ENCODE measurements around the gene STAT6.

GRCh38 chr12:57087691-57088353, 23.3 kb downstream of the STAT6 start:
- TF ChIP-seq, protein P1, sequence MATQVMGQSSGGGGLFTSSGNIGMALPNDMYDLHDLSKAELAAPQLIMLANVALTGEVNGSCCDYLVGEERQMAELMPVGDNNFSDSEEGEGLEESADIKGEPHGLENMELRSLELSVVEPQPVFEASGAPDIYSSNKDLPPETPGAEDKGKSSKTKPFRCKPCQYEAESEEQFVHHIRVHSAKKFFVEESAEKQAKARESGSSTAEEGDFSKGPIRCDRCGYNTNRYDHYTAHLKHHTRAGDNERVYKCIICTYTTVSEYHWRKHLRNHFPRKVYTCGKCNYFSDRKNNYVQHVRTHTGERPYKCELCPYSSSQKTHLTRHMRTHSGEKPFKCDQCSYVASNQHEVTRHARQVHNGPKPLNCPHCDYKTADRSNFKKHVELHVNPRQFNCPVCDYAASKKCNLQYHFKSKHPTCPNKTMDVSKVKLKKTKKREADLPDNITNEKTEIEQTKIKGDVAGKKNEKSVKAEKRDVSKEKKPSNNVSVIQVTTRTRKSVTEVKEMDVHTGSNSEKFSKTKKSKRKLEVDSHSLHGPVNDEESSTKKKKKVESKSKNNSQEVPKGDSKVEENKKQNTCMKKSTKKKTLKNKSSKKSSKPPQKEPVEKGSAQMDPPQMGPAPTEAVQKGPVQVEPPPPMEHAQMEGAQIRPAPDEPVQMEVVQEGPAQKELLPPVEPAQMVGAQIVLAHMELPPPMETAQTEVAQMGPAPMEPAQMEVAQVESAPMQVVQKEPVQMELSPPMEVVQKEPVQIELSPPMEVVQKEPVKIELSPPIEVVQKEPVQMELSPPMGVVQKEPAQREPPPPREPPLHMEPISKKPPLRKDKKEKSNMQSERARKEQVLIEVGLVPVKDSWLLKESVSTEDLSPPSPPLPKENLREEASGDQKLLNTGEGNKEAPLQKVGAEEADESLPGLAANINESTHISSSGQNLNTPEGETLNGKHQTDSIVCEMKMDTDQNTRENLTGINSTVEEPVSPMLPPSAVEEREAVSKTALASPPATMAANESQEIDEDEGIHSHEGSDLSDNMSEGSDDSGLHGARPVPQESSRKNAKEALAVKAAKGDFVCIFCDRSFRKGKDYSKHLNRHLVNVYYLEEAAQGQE (IDR thresholded peaks at IDR 0.05; ENCODE audit: low read depth, low read length), result no peak
- no peak for TF ChIP-seq SP1 (IDR thresholded peaks at IDR 0.05; ENCODE audit: low read depth, low read length)
- TF ChIP-seq ETV6 (conservative IDR thresholded peaks at IDR 0.05 in 1 of 2, IDR thresholded peaks at IDR 0.05 in 1 of 2; ENCODE audit: borderline replicate concordance in 1 of 2, low read depth in 1 of 2), result no peak; a peak in 1 of 4 replicates
- TF ChIP-seq, protein P2, sequence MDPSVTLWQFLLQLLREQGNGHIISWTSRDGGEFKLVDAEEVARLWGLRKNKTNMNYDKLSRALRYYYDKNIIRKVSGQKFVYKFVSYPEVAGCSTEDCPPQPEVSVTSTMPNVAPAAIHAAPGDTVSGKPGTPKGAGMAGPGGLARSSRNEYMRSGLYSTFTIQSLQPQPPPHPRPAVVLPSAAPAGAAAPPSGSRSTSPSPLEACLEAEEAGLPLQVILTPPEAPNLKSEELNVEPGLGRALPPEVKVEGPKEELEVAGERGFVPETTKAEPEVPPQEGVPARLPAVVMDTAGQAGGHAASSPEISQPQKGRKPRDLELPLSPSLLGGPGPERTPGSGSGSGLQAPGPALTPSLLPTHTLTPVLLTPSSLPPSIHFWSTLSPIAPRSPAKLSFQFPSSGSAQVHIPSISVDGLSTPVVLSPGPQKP (IDR thresholded peaks at IDR 0.05; ENCODE audit: low read depth, low read length), result no peak
- TF ChIP-seq SMC3 (IDR thresholded peaks at IDR 0.05; ENCODE audit: borderline replicate concordance, low read length), result no peak
- TF ChIP-seq, protein P3, sequence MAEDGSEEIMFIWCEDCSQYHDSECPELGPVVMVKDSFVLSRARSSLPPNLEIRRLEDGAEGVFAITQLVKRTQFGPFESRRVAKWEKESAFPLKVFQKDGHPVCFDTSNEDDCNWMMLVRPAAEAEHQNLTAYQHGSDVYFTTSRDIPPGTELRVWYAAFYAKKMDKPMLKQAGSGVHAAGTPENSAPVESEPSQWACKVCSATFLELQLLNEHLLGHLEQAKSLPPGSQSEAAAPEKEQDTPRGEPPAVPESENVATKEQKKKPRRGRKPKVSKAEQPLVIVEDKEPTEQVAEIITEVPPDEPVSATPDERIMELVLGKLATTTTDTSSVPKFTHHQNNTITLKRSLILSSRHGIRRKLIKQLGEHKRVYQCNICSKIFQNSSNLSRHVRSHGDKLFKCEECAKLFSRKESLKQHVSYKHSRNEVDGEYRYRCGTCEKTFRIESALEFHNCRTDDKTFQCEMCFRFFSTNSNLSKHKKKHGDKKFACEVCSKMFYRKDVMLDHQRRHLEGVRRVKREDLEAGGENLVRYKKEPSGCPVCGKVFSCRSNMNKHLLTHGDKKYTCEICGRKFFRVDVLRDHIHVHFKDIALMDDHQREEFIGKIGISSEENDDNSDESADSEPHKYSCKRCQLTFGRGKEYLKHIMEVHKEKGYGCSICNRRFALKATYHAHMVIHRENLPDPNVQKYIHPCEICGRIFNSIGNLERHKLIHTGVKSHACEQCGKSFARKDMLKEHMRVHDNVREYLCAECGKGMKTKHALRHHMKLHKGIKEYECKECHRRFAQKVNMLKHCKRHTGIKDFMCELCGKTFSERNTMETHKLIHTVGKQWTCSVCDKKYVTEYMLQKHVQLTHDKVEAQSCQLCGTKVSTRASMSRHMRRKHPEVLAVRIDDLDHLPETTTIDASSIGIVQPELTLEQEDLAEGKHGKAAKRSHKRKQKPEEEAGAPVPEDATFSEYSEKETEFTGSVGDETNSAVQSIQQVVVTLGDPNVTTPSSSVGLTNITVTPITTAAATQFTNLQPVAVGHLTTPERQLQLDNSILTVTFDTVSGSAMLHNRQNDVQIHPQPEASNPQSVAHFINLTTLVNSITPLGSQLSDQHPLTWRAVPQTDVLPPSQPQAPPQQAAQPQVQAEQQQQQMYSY (CRISPR knock-in tag; IDR thresholded peaks at IDR 0.05), result no peak
- no peak for TF ChIP-seq PAX5 (IDR thresholded peaks at IDR 0.05; ENCODE audit: borderline replicate concordance, low read depth, low read length)
- TF ChIP-seq KAT2A (conservative IDR thresholded peaks at IDR 0.05; ENCODE audit: control insufficient read depth, low read depth, low read length), result no peak
- no peak for TF ChIP-seq MTA3 (IDR thresholded peaks at IDR 0.05; ENCODE audit: borderline replicate concordance, low read length)
- TF ChIP-seq RAD21 (IDR thresholded peaks at IDR 0.05; ENCODE audit: insufficient read depth, low read depth, low read length), result no peak
- TF ChIP-seq CHD2 (IDR thresholded peaks at IDR 0.05; ENCODE audit: borderline replicate concordance, low read depth, low read length), result no peak
- TF ChIP-seq RBBP5 (conservative IDR thresholded peaks at IDR 0.05), result no peak
